AG10803 (cell line): ENCODE data around the gene IZUMO1R.

Experiments
- DNase-seq: peaks from one replicate; pipeline ENCODE4 v3.0.0; 2010; ENCODE audit warnings: low read depth
- H3K4me3 ChIP-seq: 2 replicates; pipeline ENCODE4 v1.5.1; 2011; ENCODE audit warnings: mild to moderate bottlenecking, low read length, control low read depth
- TF ChIP-seq, protein P1 (sequence below): conservative IDR thresholded peaks from 2 replicates; pipeline ENCODE4 v1.5.1; 2011; ENCODE audit warnings: mild to moderate bottlenecking, low read length, control low read depth, inconsistent platforms

The IZUMO1R gene

DNA sequence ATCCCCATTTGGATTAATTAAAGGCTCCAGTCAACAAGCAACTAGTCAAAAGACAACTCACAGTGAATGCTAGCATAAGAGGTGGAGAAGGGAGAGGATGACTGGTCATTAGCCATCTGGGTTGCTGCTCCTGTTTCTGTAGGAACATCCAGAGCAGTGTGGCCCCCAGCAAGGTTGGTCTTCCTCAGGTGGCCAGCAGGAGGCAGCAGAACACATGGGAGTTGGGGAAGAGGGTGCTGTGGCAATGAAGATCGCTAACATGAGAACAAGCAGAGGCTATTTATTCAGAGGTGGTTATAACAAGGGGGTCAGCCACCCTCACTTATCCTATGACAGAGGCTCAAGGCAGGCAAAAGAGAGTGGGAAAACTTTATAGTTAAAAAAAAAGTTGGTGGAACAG, 21.3 kb downstream of the IZUMO1R start:
- no peak overlapping the region for H3K4me3 ChIP-seq
- TF ChIP-seq, protein P1, sequence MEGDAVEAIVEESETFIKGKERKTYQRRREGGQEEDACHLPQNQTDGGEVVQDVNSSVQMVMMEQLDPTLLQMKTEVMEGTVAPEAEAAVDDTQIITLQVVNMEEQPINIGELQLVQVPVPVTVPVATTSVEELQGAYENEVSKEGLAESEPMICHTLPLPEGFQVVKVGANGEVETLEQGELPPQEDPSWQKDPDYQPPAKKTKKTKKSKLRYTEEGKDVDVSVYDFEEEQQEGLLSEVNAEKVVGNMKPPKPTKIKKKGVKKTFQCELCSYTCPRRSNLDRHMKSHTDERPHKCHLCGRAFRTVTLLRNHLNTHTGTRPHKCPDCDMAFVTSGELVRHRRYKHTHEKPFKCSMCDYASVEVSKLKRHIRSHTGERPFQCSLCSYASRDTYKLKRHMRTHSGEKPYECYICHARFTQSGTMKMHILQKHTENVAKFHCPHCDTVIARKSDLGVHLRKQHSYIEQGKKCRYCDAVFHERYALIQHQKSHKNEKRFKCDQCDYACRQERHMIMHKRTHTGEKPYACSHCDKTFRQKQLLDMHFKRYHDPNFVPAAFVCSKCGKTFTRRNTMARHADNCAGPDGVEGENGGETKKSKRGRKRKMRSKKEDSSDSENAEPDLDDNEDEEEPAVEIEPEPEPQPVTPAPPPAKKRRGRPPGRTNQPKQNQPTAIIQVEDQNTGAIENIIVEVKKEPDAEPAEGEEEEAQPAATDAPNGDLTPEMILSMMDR = peak; percentile 37
- no peak for DNase-seq

DNA sequence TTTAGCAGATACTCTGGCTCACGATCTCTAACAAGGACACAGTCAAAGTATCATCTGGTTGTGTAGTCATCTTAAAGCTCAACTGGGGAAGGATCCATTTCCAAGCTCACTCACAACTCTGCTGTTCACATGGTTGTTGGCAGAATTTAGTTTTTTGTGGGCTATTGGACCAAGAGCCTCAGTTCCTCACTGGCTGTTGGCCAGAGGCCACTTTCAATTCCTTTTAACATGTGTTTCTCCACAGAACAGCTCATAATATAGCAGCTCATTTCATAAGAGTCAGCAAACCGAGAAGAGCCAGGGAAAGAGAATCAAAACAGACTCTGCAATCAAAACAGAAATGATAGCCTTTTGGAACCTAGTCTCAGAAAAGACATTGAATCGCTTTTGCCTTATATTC, 22.6 kb downstream of the IZUMO1R start:
- no peak overlapping the region for H3K4me3 ChIP-seq
- no peak for DNase-seq
- TF ChIP-seq, protein P1 = no peak

DNA sequence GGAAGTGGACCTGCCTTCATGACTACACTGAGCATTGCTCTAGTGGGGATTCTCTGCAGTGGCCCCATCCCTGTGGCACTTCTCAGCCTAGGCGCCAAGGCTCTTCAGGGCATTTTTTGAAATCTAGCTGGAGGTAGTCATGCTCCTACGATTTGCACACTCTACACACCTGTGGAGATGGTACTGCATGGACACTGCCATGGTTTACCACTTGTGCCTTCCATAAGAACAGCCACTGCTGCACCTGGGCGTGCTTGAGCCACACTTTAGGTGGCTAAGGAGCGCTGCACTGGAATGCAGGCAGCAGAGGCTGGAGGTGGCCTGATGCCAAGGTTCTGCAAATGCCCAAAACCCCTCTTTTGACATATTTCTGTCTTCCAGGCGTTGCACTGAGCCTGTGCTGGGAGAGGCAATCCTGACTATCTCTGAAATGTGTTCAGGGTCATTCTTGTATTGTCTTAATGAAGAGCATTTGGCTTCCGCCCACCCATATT, 24.3 kb downstream of the IZUMO1R start:
- TF ChIP-seq, protein P1 = no peak
- DNase-seq = no peak
- no peak overlapping the region for H3K4me3 ChIP-seq

- TF ChIP-seq, protein P1 = no peak
Observed at GRCh38 chr11:94329501-94329900, 25.1 kb downstream of the IZUMO1R start.

GRCh38 chr11:94330789-94331188, 26.4 kb downstream of the IZUMO1R start:
- no peak overlapping the region for H3K4me3 ChIP-seq
- TF ChIP-seq, protein P1 = no peak
- no peak for DNase-seq

More at GRCh38 chr11:94329501-94329900, 25.1 kb downstream of the IZUMO1R start:
- no peak for DNase-seq
- H3K4me3 ChIP-seq = no peak overlapping the region

- no peak for DNase-seq
- TF ChIP-seq, protein P1 = no peak
- H3K4me3 ChIP-seq = no peak overlapping the region
Observed at GRCh38 chr11:94332814-94333213, 28.4 kb downstream of the IZUMO1R start.

DNA sequence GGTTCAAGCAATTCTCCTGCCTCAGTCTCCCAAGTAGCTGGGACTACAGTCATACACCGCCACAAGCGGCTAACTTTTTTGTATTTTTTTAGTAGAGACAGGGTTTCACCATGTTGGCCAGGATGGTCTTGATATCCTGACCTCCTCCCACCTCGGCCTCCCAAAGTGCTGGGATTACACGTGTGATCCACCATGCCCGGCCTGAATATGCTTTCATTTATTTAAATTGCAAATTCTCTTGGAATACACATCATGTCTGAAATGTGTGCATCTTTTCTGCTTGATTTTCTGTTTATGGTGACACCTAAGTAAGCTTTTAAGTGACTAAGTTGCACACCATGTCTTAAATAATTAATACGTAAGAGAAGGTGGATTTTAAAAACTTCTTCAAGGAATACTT, 31.7 kb downstream of the IZUMO1R start:
- no peak overlapping the region for H3K4me3 ChIP-seq
- no peak for DNase-seq
- TF ChIP-seq, protein P1 = no peak
